KG1 (cell line): ENCODE results near the gene GSN.

Experiments
- DNase-seq: peaks from one replicate; lab custom pipeline; 2025; lab: John Stamatoyannopoulos, UW

GSN gene

GRCh38 chr9:121246821-121247561, 21.0 kb upstream of the GSN start:
- no peak for DNase-seq

- DNase-seq = no peak
These were observed 18.4 kb upstream of the GSN start for GRCh38 chr9:121249563-121249962.

- DNase-seq = no peak
These were observed 15.7 kb upstream of the GSN start for GRCh38 chr9:121252104-121252851.

GRCh38 chr9:121253162-121253561, 14.8 kb upstream of the GSN start:
- no peak for DNase-seq

- peak; percentile 33 for DNase-seq
These were observed 14.0 kb upstream of the GSN start for GRCh38 chr9:121253821-121254501.

GRCh38 chr9:121259498-121259897, 8.5 kb upstream of the GSN start:
- DNase-seq = no peak

GRCh38 chr9:121259935-121260334, 8.0 kb upstream of the GSN start:
- no peak for DNase-seq

GRCh38 chr9:121260457-121261106, 7.4 kb upstream of the GSN start:
- no peak for DNase-seq

- DNase-seq = no peak
These were observed 6.9 kb upstream of the GSN start for GRCh38 chr9:121261107-121261460.

GRCh38 chr9:121261755-121262154, 6.2 kb upstream of the GSN start:
- DNase-seq = no peak

GRCh38 chr9:121262423-121262822, 5.5 kb upstream of the GSN start:
- no peak for DNase-seq

- DNase-seq = no peak
These were observed 5.0 kb upstream of the GSN start for GRCh38 chr9:121262953-121263352.

GRCh38 chr9:121266356-121266755, 1.6 kb upstream of the GSN start:
- DNase-seq = no peak

- no peak for DNase-seq
These were observed 884 bp upstream of the GSN start for GRCh38 chr9:121266906-121267650.

- DNase-seq = no peak
These were observed 562 bp downstream of the GSN start for GRCh38 chr9:121268598-121268850.

- no peak for DNase-seq
These were observed 1.1 kb downstream of the GSN start for GRCh38 chr9:121268851-121269641.

- no peak for DNase-seq
These were observed 1.8 kb downstream of the GSN start for GRCh38 chr9:121269642-121270254.

- peak; percentile 65 for DNase-seq
These were observed 3.7 kb downstream of the GSN start for GRCh38 chr9:121271368-121272341.

- no peak for DNase-seq
These were observed 4.5 kb downstream of the GSN start for GRCh38 chr9:121272401-121272948.
